GM23338 (cell line): ENCODE data around the gene PITHD1. TPM values are rescaled to one million over a fixed set of nuclear protein-coding genes. Genes with fewer than 3 reads are reported as not detected.
A peak's percentile ranks its signal among the peaks of the same experiment; 100 is the strongest.

Experiments
- ATAC-seq: fragments of 200-7000 bp; cut with Tn5 transposase; 3 replicates; pipeline ENCODE4 v1.9.1; 2020
- DNase-seq: peaks from one replicate; pipeline ENCODE4 v3.0.0-alpha.2; 2015; ENCODE audit warnings: low spot score
- H2AFZ ChIP-seq: fragments of 200-600 bp; sonication (generic); 2 replicates; pipeline ENCODE4 v1.8.0; 2016; ENCODE audit warnings: antibody characterized with exemption, mild to moderate bottlenecking, moderate library complexity
- H3F3A ChIP-seq: fragments of 200-600 bp; sonication (generic); replicated peaks from 2 replicates; pipeline ENCODE4 v1.8.0; 2017; ENCODE audit warnings: antibody characterized with exemption, mixed run types, low read depth
- H3K27ac ChIP-seq: fragments of 200-600 bp; sonication (generic); 2 replicates; pipeline ENCODE4 v1.6.1; 2016; ENCODE audit warnings: low read depth
- H3K27me3 ChIP-seq: fragments of 200-600 bp; sonication (generic); 2 replicates; pipeline ENCODE4 v1.8.0; 2016; ENCODE audit warnings: mild to moderate bottlenecking, mixed run types, moderate library complexity; ENCODE audit not compliant: insufficient read depth
- H3K36me3 ChIP-seq: fragments of 200-600 bp; sonication (generic); 2 replicates; pipeline ENCODE4 v1.8.0; 2016; ENCODE audit warnings: mild to moderate bottlenecking; ENCODE audit not compliant: insufficient read depth
- H3K4me1 ChIP-seq: fragments of 200-600 bp; sonication (generic); 2 replicates; pipeline ENCODE4 v1.8.0; 2016; ENCODE audit warnings: mild to moderate bottlenecking, moderate library complexity; ENCODE audit not compliant: insufficient read depth
- H3K4me2 ChIP-seq: fragments of 200-600 bp; sonication (generic); 2 replicates; pipeline ENCODE4 v1.7.1; 2017; ENCODE audit warnings: mixed run types
- H3K4me3 ChIP-seq: fragments of 200-600 bp; sonication (generic); 2 replicates; pipeline ENCODE4 v1.6.1; 2016; ENCODE audit warnings: mixed run types
- H3K79me2 ChIP-seq: fragments of 200-600 bp; sonication (generic); replicated peaks from 2 replicates; pipeline ENCODE4 v1.8.0; 2017; ENCODE audit warnings: mild to moderate bottlenecking; ENCODE audit not compliant: insufficient read depth
- H3K9me2 ChIP-seq: fragments of 200-600 bp; sonication (generic); 2 replicates; pipeline ENCODE4 v1.8.0; 2017; ENCODE audit not compliant: insufficient read depth
- H4K20me1 ChIP-seq: fragments of 200-600 bp; sonication (generic); replicated peaks from 2 replicates; pipeline ENCODE4 v1.8.0; 2017; ENCODE audit warnings: mild to moderate bottlenecking; ENCODE audit not compliant: insufficient read depth
- H3K27ac Mint-ChIP-seq: 2 replicates; pipeline ENCODE4 v1.8.0; 2020; ENCODE audit warnings: inconsistent platforms, mild to moderate bottlenecking, moderate library complexity, mixed read lengths
- H3K27me3 Mint-ChIP-seq: 3 replicates; pipeline ENCODE4 v1.8.0; 2022; ENCODE audit warnings: low read depth, mild to moderate bottlenecking, moderate library complexity, mixed read lengths, inconsistent platforms; ENCODE audit not compliant: insufficient read depth, poor library complexity
- H3K36me3 Mint-ChIP-seq: 3 replicates; pipeline ENCODE4 v1.8.0; 2021; ENCODE audit warnings: low read depth, mild to moderate bottlenecking, inconsistent platforms, moderate library complexity, mixed read lengths
- H3K4me1 Mint-ChIP-seq: 3 replicates; pipeline ENCODE4 v1.8.0; 2020; ENCODE audit warnings: mild to moderate bottlenecking, inconsistent platforms, mixed read lengths
- H3K4me3 Mint-ChIP-seq: 3 replicates; pipeline ENCODE4 v1.8.0; 2021; ENCODE audit warnings: moderate library complexity, mild to moderate bottlenecking, inconsistent platforms, mixed read lengths
- H3K9me3 Mint-ChIP-seq: 3 replicates; pipeline ENCODE4 v1.8.0; 2020; ENCODE audit warnings: moderate library complexity, mild to moderate bottlenecking, inconsistent platforms, mixed read lengths
- EZH2 ChIP-seq: fragments of 200-600 bp; sonication (generic); IDR thresholded peaks from one replicate; pipeline ENCODE4 v1.8.0; 2017; ENCODE audit warnings: antibody characterized with exemption, mild to moderate bottlenecking, low read depth; ENCODE audit not compliant: unreplicated experiment
- EZH2phosphoT487 ChIP-seq: fragments of 200-600 bp; sonication (generic); IDR thresholded peaks from one replicate; pipeline ENCODE4 v1.8.1; 2018; ENCODE audit warnings: antibody characterized with exemption; ENCODE audit not compliant: unreplicated experiment
- JUNB ChIP-seq: IDR thresholded peaks from one replicate; pipeline ENCODE4 v1.6.1; 2016; ENCODE audit warnings: antibody characterized with exemption; ENCODE audit not compliant: unreplicated experiment
- NANOG ChIP-seq: IDR thresholded peaks from 2 replicates; pipeline ENCODE4 v1.6.1; 2016; ENCODE audit warnings: antibody characterized with exemption, borderline replicate concordance
- POLR2AphosphoS5 ChIP-seq: IDR thresholded peaks from 2 replicates; pipeline ENCODE4 v1.6.1; 2016; ENCODE audit warnings: antibody characterized with exemption, low read depth
- STAT1 ChIP-seq: IDR thresholded peaks from one replicate; pipeline ENCODE4 v1.6.1; 2016; ENCODE audit warnings: antibody characterized with exemption; ENCODE audit not compliant: unreplicated experiment
- ZNF114 ChIP-seq: fragments of 250-450 bp; sonication (Bioruptor Pico); IDR thresholded peaks from 2 replicates; pipeline ENCODE4 v1.5.0; 2020; ENCODE audit warnings: mild to moderate bottlenecking, moderate library complexity
- polyA plus RNA-seq: library from polyadenylated mRNA; unstranded; fragments of >200 nt; fragmentation: Nextera tagmentation; extraction: Ambion mirVana; gene quantifications from 2 replicates; pipeline ENCODE4 v1.2.1, GENCODE V29; 2016
- total RNA-seq: library from RNA; depleted of rRNA; stranded (reverse); fragments of >200 nt; shearing (Covaris generic); gene quantifications from 2 replicates; pipeline ENCODE4 v1.2.3, GENCODE V29; 2014
- TF ChIP-seq, protein P1 (sequence below), 2 experiments: fragments of 200-600 bp in 1 of 2; sonication (generic) in 1 of 2; conservative IDR thresholded peaks; 2 replicates each; pipeline versions ENCODE4 v1.5.1 to v1.6.1; 2016 to 2017; ENCODE audit warnings: antibody characterized with exemption in 2 of 2, low read depth in 2 of 2, mild to moderate bottlenecking in 2 of 2, moderate library complexity in 1 of 2
- TF ChIP-seq, protein P2 (sequence below): fragments of 250-450 bp; sonication (Bioruptor Pico); IDR thresholded peaks from 2 replicates; pipeline ENCODE4 v1.5.0; 2020; ENCODE audit warnings: mild to moderate bottlenecking, moderate library complexity
- TF ChIP-seq, protein P3 (sequence below): IDR thresholded peaks from one replicate; pipeline ENCODE4 v1.6.1; 2018; ENCODE audit warnings: antibody characterized with exemption; ENCODE audit not compliant: unreplicated experiment

Gene PITHD1
- total and polyA plus RNA-seq, 2 experiments from 2014 or later = 52.9 to 99.0 TPM

DNA sequence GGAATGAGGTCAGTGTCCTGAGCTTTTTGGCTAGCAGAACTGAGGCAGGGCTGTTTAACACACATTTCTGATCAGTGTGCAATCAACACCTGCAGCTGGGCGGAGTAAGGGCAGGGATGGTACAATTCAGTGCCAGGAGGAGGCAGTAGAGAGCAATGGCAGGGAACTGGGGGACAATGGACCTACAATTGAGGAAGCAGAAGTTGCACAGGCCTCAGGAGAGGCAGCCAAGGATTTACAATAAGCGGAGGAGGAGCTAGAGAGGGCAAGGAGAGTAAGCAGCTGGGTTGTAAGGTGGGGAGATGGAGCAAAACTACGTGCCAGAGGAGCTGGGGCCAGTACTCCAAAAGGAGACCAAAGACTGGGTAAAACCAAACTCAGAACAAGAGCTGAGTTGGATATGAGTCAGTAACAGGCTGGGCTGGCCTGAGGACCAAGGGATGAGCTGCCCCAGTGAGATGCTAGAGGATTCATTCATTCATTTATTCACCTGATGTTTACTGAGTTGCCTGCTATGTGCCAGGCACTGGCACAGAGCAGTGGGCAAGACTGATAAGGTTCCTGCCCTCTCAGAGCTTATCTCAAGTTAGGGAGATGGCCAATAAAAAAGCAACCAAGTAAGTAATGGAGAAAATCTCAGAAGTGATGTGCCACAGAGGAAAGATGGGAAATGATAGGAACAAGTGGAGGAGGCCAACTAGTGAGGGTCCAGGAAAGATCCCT lies 32.8 kb downstream of the PITHD1 start:
- H2AFZ ChIP-seq = peak overlapping the region; percentile 60; the same call in 1 of the 2 replicates
- Mint-ChIP-seq H3K27ac (no peak overlapping the region), H3K27me3 (peaks cover 8% of the 10 kb centered on the region), H3K4me1 (peaks cover 11% of the 10 kb centered on the region; the same call in 2 of the 3 replicates), H3K9me3 (no peaks in the 10 kb centered on the region; the same call in 2 of the 3 replicates), H3K36me3 (no peaks in the 10 kb centered on the region), H3K4me3 (no peak overlapping the region)
- H3K4me3 ChIP-seq = no peak overlapping the region
- no peaks in the 10 kb centered on the region for H3K9me2 ChIP-seq
- no peak for TF ChIP-seq NANOG
- TF ChIP-seq, protein P1, sequence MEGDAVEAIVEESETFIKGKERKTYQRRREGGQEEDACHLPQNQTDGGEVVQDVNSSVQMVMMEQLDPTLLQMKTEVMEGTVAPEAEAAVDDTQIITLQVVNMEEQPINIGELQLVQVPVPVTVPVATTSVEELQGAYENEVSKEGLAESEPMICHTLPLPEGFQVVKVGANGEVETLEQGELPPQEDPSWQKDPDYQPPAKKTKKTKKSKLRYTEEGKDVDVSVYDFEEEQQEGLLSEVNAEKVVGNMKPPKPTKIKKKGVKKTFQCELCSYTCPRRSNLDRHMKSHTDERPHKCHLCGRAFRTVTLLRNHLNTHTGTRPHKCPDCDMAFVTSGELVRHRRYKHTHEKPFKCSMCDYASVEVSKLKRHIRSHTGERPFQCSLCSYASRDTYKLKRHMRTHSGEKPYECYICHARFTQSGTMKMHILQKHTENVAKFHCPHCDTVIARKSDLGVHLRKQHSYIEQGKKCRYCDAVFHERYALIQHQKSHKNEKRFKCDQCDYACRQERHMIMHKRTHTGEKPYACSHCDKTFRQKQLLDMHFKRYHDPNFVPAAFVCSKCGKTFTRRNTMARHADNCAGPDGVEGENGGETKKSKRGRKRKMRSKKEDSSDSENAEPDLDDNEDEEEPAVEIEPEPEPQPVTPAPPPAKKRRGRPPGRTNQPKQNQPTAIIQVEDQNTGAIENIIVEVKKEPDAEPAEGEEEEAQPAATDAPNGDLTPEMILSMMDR (conservative IDR thresholded peaks at IDR 0.05; ENCODE audit: low read depth in 2 of 2) = peak; percentile 85 to 95
- H3K4me2 ChIP-seq = no peak overlapping the region
- H3K27ac ChIP-seq = no peak overlapping the region
- no peaks in the 10 kb centered on the region for H3K36me3 ChIP-seq
- ATAC-seq = peak; percentile 93
- no peaks in the 10 kb centered on the region for H3K4me1 ChIP-seq
- 0 out of 2 replicates have a peak, but pooled peaks cover 3% of the 10 kb centered on the region for H3F3A ChIP-seq
- H4K20me1 ChIP-seq = no peaks in the 10 kb centered on the region
- no peaks in the 10 kb centered on the region for H3K79me2 ChIP-seq
- DNase-seq = peak; percentile 86
- no peaks in the 10 kb centered on the region for H3K27me3 ChIP-seq

DNA sequence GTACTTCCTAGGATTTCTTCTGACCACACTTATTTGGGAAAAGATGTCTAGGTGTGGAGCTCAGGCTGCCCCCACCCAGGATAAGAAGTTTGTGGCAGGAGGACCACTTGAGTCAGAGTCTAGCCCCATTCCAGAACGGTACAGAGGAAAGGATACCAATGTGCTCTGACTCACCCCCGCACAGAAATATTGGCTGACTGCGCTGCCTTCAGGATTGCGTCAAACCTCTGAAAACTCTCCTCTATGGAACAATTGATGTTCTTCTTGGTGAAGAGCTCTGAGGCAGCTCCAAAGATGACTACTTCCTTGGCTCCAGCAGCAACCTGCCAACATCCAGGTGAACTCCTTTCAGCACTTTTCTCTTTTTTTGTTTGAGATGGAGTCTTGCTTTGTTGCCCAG lies 35.8 kb downstream of the PITHD1 start:
- H3F3A ChIP-seq = 0 out of 2 replicates have a peak, but pooled peaks cover 3% of the 10 kb centered on the region
- no peaks in the 10 kb centered on the region for H3K36me3 ChIP-seq
- H3K4me1 ChIP-seq = no peaks in the 10 kb centered on the region
- Mint-ChIP-seq H3K27me3 (peaks cover 5% of the 10 kb centered on the region), H3K9me3 (no peaks in the 10 kb centered on the region; the same call in 2 of the 3 replicates), H3K4me1 (peaks cover 11% of the 10 kb centered on the region; the same call in 2 of the 3 replicates), H3K4me3 (no peak overlapping the region), H3K36me3 (no peaks in the 10 kb centered on the region), H3K27ac (no peak overlapping the region)
- DNase-seq = no peak
- H2AFZ ChIP-seq = no peak overlapping the region
- no peak overlapping the region for H3K4me3 ChIP-seq
- H4K20me1 ChIP-seq = no peaks in the 10 kb centered on the region
- no peaks in the 10 kb centered on the region for H3K9me2 ChIP-seq
- no peak for ATAC-seq
- no peaks in the 10 kb centered on the region for H3K27me3 ChIP-seq
- H3K79me2 ChIP-seq = no peaks in the 10 kb centered on the region
- H3K27ac ChIP-seq = no peak overlapping the region
- H3K4me2 ChIP-seq = no peak overlapping the region
- no peak for TF ChIP-seq ZNF114 (CRISPR knock-in tag)
- no peak for TF ChIP-seq POLR2AphosphoS5
- TF ChIP-seq JUNB = no peak
- no peak for TF ChIP-seq NANOG
- no peak for TF ChIP-seq EZH2
- TF ChIP-seq, protein P2, sequence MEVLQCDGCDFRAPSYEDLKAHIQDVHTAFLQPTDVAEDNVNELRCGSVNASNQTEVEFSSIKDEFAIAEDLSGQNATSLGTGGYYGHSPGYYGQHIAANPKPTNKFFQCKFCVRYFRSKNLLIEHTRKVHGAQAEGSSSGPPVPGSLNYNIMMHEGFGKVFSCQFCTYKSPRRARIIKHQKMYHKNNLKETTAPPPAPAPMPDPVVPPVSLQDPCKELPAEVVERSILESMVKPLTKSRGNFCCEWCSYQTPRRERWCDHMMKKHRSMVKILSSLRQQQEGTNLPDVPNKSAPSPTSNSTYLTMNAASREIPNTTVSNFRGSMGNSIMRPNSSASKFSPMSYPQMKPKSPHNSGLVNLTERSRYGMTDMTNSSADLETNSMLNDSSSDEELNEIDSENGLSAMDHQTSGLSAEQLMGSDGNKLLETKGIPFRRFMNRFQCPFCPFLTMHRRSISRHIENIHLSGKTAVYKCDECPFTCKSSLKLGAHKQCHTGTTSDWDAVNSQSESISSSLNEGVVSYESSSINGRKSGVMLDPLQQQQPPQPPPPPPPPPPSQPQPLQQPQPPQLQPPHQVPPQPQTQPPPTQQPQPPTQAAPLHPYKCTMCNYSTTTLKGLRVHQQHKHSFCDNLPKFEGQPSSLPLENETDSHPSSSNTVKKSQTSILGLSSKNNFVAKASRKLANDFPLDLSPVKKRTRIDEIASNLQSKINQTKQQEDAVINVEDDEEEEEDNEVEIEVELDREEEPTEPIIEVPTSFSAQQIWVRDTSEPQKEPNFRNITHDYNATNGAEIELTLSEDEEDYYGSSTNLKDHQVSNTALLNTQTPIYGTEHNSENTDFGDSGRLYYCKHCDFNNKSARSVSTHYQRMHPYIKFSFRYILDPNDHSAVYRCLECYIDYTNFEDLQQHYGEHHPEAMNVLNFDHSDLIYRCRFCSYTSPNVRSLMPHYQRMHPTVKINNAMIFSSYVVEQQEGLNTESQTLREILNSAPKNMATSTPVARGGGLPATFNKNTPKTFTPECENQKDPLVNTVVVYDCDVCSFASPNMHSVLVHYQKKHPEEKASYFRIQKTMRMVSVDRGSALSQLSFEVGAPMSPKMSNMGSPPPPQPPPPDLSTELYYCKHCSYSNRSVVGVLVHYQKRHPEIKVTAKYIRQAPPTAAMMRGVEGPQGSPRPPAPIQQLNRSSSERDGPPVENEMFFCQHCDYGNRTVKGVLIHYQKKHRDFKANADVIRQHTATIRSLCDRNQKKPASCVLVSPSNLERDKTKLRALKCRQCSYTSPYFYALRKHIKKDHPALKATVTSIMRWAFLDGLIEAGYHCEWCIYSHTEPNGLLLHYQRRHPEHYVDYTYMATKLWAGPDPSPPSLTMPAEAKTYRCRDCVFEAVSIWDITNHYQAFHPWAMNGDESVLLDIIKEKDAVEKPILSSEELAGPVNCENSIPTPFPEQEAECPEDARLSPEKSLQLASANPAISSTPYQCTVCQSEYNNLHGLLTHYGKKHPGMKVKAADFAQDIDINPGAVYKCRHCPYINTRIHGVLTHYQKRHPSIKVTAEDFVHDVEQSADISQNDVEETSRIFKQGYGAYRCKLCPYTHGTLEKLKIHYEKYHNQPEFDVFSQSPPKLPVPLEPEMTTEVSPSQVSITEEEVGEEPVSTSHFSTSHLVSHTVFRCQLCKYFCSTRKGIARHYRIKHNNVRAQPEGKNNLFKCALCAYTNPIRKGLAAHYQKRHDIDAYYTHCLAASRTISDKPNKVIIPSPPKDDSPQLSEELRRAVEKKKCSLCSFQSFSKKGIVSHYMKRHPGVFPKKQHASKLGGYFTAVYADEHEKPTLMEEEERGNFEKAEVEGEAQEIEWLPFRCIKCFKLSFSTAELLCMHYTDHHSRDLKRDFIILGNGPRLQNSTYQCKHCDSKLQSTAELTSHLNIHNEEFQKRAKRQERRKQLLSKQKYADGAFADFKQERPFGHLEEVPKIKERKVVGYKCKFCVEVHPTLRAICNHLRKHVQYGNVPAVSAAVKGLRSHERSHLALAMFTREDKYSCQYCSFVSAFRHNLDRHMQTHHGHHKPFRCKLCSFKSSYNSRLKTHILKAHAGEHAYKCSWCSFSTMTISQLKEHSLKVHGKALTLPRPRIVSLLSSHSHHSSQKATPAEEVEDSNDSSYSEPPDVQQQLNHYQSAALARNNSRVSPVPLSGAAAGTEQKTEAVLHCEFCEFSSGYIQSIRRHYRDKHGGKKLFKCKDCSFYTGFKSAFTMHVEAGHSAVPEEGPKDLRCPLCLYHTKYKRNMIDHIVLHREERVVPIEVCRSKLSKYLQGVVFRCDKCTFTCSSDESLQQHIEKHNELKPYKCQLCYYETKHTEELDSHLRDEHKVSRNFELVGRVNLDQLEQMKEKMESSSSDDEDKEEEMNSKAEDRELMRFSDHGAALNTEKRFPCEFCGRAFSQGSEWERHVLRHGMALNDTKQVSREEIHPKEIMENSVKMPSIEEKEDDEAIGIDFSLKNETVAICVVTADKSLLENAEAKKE (CRISPR knock-in tag) = no peak
- TF ChIP-seq EZH2phosphoT487 = no peak
- TF ChIP-seq, protein P3, sequence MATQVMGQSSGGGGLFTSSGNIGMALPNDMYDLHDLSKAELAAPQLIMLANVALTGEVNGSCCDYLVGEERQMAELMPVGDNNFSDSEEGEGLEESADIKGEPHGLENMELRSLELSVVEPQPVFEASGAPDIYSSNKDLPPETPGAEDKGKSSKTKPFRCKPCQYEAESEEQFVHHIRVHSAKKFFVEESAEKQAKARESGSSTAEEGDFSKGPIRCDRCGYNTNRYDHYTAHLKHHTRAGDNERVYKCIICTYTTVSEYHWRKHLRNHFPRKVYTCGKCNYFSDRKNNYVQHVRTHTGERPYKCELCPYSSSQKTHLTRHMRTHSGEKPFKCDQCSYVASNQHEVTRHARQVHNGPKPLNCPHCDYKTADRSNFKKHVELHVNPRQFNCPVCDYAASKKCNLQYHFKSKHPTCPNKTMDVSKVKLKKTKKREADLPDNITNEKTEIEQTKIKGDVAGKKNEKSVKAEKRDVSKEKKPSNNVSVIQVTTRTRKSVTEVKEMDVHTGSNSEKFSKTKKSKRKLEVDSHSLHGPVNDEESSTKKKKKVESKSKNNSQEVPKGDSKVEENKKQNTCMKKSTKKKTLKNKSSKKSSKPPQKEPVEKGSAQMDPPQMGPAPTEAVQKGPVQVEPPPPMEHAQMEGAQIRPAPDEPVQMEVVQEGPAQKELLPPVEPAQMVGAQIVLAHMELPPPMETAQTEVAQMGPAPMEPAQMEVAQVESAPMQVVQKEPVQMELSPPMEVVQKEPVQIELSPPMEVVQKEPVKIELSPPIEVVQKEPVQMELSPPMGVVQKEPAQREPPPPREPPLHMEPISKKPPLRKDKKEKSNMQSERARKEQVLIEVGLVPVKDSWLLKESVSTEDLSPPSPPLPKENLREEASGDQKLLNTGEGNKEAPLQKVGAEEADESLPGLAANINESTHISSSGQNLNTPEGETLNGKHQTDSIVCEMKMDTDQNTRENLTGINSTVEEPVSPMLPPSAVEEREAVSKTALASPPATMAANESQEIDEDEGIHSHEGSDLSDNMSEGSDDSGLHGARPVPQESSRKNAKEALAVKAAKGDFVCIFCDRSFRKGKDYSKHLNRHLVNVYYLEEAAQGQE = no peak
- no peak for TF ChIP-seq STAT1
